ENCODE results near the gene CREM.

DNA sequence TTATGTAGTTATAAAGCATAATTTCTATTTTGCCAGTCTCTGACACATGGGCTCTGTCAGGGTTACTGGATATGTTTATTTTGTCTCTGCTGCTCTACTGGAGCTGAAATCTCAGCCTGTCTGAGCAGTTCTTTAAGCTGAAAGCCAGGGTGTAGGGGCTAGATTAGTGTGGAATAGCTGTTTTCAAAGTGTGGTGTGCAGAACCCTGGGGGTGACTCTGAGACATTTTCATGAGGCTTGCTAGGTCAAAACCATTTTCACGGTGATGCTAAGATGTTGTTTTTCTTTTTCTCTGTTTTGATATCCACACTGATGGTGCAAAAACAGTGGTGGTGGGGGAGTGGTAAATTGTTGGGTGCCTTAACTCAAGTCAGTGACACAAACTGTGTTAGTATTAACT is 45.5 kb downstream of the CREM start:
- TF ChIP-seq, protein P1, sequence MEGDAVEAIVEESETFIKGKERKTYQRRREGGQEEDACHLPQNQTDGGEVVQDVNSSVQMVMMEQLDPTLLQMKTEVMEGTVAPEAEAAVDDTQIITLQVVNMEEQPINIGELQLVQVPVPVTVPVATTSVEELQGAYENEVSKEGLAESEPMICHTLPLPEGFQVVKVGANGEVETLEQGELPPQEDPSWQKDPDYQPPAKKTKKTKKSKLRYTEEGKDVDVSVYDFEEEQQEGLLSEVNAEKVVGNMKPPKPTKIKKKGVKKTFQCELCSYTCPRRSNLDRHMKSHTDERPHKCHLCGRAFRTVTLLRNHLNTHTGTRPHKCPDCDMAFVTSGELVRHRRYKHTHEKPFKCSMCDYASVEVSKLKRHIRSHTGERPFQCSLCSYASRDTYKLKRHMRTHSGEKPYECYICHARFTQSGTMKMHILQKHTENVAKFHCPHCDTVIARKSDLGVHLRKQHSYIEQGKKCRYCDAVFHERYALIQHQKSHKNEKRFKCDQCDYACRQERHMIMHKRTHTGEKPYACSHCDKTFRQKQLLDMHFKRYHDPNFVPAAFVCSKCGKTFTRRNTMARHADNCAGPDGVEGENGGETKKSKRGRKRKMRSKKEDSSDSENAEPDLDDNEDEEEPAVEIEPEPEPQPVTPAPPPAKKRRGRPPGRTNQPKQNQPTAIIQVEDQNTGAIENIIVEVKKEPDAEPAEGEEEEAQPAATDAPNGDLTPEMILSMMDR (IDR thresholded peaks at IDR 0.05): no peak
- TF ChIP-seq POLR2A (IDR thresholded peaks at IDR 0.05): no peak

All from testis (tissue), 2 donors.